NOMO-1 treated with DMSO at 0.1 percent for 48 hours (cell line): ENCODE measurements around the gene NXN.
A peak's percentile ranks its signal among the peaks of the same experiment; 100 is the strongest.
"Not testable (repeated sequence)": the region's sequence is repeated elsewhere in the genome, so short reads cannot be mapped to it uniquely, and the experiment has no call there.

Experiments used
- DNase-seq: peaks from one replicate; lab custom pipeline; 2025; ENCODE audit not compliant: unreplicated experiment; lab: John Stamatoyannopoulos, UW

The NXN gene

DNA sequence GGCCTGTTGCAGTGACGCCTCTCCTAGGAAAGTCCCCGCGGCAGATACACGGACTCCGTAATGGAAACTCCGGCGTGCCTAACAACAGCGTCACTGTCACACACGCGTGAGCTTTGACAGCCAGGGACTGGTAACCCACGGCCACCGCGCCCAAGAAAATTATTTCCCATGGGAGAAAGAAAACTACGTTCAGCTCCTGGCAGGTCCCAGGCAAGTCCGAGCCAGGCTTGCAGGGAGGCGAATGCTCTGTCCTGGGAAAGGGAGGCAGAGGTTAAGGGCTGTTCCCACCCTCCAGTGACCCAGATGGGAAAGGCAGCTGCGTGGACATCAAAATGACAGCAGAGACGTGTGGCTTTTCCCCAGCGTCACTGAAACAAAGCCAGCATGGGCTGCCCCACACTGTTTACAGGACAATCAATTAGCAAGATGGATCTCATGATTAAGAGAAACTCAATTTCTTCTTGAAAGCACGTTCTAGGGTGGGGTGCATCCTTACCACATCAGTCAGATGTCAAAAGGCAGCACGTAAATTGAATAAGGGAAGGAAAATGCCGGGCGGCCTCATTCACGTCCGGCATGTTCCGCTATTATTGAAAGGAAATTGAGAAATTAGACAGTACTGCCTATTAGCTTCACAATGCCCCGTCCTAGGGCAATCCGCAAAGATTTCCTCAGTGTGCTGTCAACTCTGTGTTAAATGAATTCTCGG lies 82.5 kb downstream of the NXN start:
- DNase-seq = peak; percentile 72

- peak; percentile 23 for DNase-seq
Measured at GRCh38 chr17:896454-896853, 83.1 kb downstream of the NXN start.

DNA sequence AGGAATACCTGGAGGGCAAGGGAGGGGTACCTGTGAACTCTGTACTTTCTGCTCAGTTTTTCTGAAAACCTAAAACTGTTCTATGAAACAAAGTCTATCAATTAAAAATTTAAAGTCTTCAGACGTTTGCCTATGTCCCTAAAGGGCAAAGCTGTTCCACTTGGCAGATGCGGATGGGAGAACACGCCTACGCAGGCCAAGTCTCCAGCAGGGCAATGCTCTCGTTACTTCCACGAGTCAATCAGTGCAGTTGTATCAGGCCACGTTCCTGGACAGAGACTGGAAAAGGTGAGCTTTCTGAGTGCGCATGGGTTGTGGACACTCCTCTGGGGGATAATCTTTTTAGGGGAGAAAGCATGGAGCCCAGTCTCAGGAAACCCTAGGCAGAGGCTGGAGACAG lies 86.6 kb downstream of the NXN start:
- no peak for DNase-seq

DNA sequence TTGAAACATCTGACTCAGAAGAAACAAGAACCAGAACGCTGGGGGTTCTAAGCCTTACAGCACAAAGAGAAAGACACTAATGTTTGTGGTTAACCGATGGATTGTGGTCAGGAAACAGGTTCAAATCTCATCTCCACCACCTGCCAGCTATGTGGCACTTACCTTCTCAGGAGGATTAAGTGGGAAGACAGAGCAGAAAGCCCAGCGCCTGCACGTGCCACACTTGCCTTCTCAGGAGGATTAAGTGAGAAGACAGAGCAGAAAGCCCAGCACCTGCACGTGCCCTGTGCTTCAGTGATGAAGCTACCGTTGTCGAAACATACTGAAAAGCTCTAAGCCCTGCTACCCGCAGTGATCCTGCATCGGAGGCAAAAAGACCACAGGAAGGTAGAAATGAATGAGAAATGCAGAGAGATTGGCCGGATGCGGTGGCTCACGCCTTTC lies 90.6 kb downstream of the NXN start:
- no peak for DNase-seq

GRCh38 chr17:887551-888209 lies 91.9 kb downstream of the NXN start:
- DNase-seq = no peak

DNA sequence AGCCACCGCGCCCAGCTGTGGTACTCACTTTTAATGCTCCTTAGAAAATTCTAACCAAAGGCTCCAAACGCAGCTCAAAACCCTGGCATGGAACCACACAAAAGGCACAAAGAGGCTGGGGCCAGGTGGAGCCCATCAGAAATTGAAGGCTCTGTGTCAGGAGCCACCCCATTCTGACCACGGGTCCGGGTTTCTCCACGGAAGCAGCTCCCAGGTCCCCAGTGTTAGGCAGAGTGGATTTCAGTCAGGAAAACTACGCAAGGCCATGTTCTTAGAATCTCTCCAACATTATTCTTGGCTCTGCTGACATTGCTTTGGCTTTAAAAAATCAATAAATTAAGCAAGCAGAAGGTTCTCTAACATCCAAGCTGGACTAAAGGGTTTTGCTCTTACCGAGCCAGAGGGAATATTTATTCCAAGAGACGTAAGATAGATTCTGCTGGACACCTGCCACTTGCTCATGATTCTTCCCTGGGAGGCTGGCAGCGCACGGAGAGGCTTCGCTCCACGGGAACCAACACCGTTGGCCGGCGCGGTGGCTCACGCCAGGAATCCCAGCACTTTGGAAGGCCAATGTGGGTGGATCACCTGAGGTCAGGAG lies 93.5 kb downstream of the NXN start:
- DNase-seq = no peak

DNA sequence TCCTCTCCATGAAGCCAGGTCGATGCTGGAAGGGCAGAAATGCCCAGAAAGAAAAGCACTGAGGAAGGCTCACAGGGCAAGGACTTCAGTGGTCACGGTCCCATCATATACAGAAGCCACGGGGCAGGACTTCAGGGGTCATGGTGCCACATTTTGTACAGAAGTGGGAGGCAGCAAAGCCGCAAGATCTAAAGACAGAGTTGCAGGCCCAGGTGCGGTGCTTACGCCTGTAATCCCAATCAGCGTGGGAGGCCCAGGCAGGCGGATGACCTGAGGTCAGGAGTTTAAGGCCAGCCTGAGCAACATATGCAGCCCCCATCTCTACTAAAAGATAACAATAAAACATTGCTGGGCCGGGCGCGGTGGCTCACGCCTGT lies 96.0 kb downstream of the NXN start:
- no peak for DNase-seq

DNA sequence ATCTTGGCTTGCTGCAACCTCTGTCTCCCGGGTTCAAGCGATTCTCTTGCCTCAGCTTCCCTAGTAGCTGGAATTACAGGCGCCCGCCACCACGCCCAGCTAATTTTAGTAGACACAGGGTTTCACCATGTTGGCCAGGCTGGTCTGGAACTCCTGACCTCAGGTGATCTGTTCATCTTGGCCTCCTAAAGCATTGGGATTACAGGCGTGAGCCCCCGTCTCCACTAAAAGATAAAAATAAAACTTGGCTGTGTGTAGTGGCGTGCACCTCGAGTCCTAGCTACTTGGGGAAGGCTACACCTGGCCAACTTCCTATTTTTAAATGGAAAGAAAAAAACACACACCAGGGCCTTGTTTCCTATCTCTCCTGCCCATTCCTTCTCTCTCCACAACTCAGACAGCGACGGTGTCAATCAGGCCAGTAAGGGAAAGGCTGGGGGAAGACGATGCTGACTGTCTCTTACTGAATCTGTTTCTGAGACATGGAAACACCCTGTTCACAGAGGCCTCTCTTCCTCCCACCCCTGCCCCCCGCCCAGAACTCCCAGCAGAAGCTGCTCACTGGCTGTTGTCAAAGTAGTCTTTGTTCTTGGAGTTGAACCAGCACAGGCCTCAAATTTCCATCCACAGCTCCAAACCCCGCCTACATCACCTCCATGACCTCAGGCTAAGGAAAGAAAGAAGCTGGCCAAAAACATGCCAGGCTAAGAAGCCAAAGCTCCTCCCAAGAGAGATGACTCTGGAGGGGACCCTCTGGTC lies 96.6 kb downstream of the NXN start:
- no peak for DNase-seq

GRCh38 chr17:881778-882177 lies 97.8 kb downstream of the NXN start:
- DNase-seq = no peak

DNA sequence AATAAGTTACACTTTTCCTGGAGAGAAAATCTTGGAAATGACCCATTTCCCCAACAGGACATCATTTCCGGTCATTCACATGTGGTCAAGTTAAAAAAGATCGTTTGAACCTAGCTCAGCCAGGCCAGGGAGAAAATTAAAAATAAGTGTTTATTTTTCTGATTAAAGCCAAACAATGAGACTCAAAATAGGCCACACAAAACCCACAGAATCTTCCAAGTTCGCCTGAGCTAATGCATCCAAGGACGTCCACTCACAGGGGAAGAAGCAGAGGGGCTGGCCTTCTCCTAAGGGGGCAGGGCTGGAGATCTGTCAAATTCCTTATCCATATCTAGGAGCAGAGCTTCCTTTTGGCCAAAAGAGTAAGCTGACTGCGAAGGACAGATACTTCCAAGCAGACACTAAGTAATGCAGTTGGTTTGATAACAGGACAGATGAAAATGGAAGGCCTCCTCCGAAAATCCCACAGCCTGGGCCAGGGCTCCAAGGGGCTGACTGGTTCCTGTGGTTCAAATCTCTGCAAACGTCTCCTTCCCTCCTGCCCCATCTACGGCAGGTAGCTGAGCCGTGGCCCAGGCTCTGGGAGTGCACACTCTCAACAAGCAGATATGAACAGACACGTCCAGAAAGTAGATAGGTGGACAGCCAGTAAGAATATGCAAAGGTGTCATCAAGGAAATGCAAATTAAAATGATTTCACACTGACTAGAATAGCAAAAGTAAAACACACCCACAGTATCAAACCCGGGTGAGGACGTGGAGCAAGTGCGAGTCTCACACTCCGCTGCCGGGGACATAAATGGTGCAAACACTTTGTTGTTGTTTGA lies 98.9 kb downstream of the NXN start:
- no peak for DNase-seq

GRCh38 chr17:879546-880442 lies 99.8 kb downstream of the NXN start:
- peak; percentile 73 for DNase-seq

DNA sequence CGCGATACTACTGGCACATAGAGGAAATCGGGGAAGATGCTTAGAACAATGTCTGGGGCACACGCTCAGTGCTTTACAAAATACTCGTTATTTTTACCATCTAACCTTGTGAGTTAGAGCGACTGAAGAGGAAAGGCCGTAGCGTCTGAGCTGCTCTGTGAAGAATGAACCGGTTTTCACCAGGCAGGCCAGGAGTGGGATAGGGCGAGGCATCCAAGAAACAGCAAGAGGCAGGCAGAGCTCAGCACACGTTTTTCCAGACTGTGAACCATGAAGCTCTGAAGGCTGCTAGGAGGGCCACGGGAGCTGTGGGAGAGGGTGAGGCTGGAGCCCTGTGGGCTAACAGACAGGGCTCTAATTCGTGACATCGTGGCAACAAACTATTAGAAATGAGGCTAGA lies 101.9 kb downstream of the NXN start:
- DNase-seq = no peak

DNA sequence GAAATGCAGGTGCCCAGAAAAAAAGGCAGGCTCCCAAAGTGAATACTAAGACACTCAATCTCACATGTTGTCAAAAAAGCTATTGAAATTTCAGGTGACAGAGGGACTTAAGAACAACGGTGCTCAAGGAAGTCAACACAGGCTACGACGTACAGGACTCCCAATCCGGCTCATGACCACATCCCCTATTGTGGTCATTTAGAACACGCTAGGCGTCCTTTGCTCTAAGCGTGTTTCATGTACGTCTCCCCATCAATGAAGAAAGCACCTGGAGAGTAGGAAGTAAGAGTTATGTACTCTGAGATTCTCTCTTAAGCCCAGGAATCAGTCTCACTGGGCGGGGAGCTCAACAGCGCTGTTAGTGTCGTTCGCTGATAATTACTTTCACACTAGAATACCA lies 103.3 kb downstream of the NXN start:
- DNase-seq = peak; percentile 73

DNA sequence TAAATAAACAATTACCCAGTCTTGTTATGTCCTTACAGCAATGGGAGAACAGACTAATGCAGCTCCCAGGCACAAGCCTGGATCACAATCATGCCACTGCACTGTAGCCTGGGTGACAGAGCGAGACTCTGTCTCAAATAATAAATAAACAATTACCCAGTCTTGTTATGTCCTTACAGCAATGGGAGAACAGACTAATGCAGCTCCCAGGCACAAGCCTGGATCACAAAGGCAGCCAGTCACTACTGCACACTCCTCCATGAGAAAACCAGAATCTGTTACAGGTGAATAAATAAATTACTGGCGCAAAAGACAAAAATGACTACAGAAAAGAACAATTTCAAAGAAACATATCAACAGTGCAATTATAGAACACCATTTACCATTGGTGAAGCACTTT lies 105.0 kb downstream of the NXN start:
- DNase-seq = not testable (repeated sequence)

DNA sequence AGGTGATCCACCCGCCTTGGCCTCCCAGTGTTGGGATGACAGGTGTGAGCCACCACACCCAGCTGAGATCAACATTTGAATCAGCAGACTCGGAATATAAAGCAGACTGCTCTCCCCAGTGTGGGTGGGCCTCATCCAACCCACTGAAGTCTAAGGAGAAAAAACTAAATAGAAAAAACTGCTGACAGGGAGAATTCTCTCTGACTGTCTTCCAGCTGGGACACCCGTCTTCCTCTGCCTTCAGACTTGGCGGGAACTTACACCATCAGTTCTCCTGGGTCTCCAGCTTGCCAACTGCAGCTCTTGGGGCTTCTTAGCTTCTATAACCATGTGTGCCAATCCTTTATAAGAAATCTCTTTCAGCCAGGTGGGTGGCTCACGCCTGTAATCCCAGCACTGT lies 106.7 kb downstream of the NXN start:
- no peak for DNase-seq

DNA sequence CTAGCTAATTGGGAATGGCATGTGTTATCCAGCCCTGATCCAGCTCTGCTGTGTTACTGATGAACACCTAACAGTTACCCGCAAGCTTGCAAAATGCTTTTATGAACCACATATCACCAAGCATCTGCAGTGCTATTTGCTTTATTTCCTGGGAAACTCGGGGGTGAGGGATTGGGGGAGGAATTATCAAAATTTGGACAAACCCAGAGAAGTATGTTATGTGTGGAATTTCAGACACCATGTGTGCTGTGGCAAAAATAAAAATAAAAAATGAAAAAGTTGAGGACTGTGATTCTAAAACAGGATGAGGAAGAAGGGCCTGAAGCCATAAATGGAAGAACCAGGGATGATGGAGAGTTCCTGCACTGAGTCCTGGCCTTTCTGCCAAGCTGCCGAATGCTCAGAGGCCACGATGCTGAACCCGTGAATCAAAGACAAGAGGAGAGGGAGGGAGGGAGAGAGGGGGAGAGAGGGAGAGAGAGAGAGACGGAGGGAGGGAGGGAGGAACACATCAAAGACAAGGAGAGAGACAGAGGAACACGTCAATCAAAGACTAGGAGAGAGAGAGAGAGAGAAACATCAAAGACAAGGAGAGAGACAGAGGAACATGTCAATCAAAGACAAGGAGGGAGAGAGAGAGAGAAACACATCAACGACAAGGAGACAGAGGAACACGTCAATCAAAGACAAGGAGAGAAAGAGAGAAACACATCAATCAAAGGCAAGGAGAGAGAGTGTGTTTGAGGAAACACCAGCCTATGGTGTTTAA lies 107.6 kb downstream of the NXN start:
- DNase-seq = no peak

GRCh38 chr17:869567-870525 lies 109.7 kb downstream of the NXN start:
- peak; percentile 63 for DNase-seq

DNA sequence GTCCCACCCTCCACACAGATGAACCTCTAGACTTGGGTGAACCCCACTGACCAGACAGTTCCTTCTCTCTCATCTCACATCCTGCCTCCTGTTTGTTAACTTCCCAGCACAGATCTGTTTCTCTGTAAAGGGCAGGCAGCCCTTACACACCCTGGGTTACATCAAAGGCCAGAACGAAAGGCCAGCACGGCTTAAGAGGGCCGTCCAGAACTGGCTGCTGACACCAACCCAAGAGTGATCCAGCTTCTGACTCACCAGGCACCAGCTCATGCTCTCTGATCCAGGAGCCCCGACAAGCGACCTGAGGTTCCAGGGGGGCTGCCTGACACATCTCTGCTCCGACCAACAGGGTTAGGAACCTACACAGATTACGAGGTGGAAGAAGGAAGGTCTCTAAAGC lies 110.5 kb downstream of the NXN start:
- no peak for DNase-seq
